Measurements from ENCODE around the gene ASB7. TPM values are rescaled to one million over a fixed set of nuclear protein-coding genes. Genes with fewer than 3 reads are reported as not detected.

Gene ASB7
- total RNA-seq, 2 donors from 2014 or later, result 14.3 to 16.2 TPM

- Histone ChIP-seq H3K27ac (ENCODE audit: low read depth, low read length) (no peak overlapping the region), H3K9me3 (ENCODE audit: control insufficient read depth, low read length) (no peaks in the 10 kb centered on the region), H3K36me3 (ENCODE audit: control insufficient read depth, insufficient read depth, low read length) (peaks cover 45% of the 10 kb centered on the region), H3K9ac (ENCODE audit: extremely low read depth, low read length, poor library complexity, severe bottlenecking) (no peak overlapping the region), H3K27me3 (ENCODE audit: control insufficient read depth, insufficient read depth, low read length, poor library complexity, severe bottlenecking) (no peaks in the 10 kb centered on the region), H3K4me3 (ENCODE audit: low read length) (no peak overlapping the region), H3K4me1 (ENCODE audit: control insufficient read depth, insufficient read depth, low read length) (no peaks in the 10 kb centered on the region)
- no peak for TF ChIP-seq CTCF (conservative IDR thresholded peaks at IDR 0.05)
- no peak overlapping the region for H3K4me3 Mint-ChIP-seq
- no peaks in the 10 kb centered on the region for H3K9me3 Mint-ChIP-seq
- peaks cover 57% of the 10 kb centered on the region for H3K36me3 Mint-ChIP-seq (ENCODE audit: low read depth)
- no peak overlapping the region for H3K27ac Mint-ChIP-seq
- H3K4me1 Mint-ChIP-seq, result no peaks in the 10 kb centered on the region
- 92 to 100% methylated on average over 2 of the region's 2 CpGs for WGBS, 2 experiments (ENCODE audit: insufficient coverage in 1 of 2, insufficient read length in 1 of 2)
- DNase-seq, result no peak
- H3K27me3 Mint-ChIP-seq (ENCODE audit: insufficient read depth), result no peaks in the 10 kb centered on the region
Observed at GRCh38 chr15:100616700-100617099, 14.3 kb downstream of the ASB7 start.

DNA sequence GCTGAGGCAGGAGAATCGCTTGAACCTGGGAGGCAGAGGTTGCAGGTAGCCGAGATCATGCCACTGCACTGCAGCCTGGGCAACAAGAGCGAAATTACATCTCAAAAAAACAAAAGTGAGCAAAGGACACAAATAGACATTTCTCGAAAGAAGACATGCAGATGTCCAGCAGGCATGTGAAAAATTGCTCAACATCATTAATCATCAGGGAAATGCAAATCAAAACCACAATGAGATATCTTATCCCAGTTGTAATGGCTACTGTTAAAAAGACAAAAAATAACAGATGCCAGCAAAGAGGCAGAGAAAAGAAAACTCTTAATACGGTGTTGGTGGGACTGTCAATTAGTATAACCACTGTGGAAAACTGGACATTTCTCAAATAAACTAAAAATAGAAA, 20.9 kb downstream of the ASB7 start:
- Histone ChIP-seq H3K9me3 (ENCODE audit: control insufficient read depth, low read length) (no peaks in the 10 kb centered on the region), H3K4me1 (ENCODE audit: control insufficient read depth, insufficient read depth, low read length) (no peaks in the 10 kb centered on the region), H3K4me3 (ENCODE audit: low read length) (no peak overlapping the region), H3K27me3 (ENCODE audit: control insufficient read depth, insufficient read depth, low read length, poor library complexity, severe bottlenecking) (no peaks in the 10 kb centered on the region), H3K27ac (ENCODE audit: low read depth, low read length) (no peak overlapping the region), H3K36me3 (ENCODE audit: control insufficient read depth, insufficient read depth, low read length) (peaks cover 21% of the 10 kb centered on the region), H3K9ac (ENCODE audit: extremely low read depth, low read length, poor library complexity, severe bottlenecking) (no peak overlapping the region)
- DNase-seq, result no peak
- peaks cover 7% of the 10 kb centered on the region for H3K9me3 Mint-ChIP-seq
- 95 to 100% methylated on average over 4 to 5 of the region's 5 CpGs for WGBS, 2 experiments (ENCODE audit: insufficient coverage in 1 of 2, insufficient read length in 1 of 2)
- no peaks in the 10 kb centered on the region for H3K27me3 Mint-ChIP-seq (ENCODE audit: insufficient read depth)
- H3K27ac Mint-ChIP-seq, result no peak overlapping the region
- no peaks in the 10 kb centered on the region for H3K4me1 Mint-ChIP-seq
- TF ChIP-seq CTCF (conservative IDR thresholded peaks at IDR 0.05), result no peak
- no peak overlapping the region for H3K4me3 Mint-ChIP-seq
- H3K36me3 Mint-ChIP-seq (ENCODE audit: low read depth), result peaks cover 34% of the 10 kb centered on the region

GRCh38 chr15:100627789-100628395, 25.5 kb downstream of the ASB7 start:
- Mint-ChIP-seq H3K27me3 (ENCODE audit: insufficient read depth) (no peaks in the 10 kb centered on the region), H3K27ac (no peak overlapping the region), H3K4me3 (no peak overlapping the region), H3K9me3 (no peaks in the 10 kb centered on the region), H3K36me3 (ENCODE audit: low read depth) (peaks cover 30% of the 10 kb centered on the region), H3K4me1 (peaks cover 7% of the 10 kb centered on the region)
- Histone ChIP-seq H3K4me1 (ENCODE audit: control insufficient read depth, insufficient read depth, low read length) (no peaks in the 10 kb centered on the region), H3K27ac (ENCODE audit: low read depth, low read length) (no peak overlapping the region), H3K9ac (ENCODE audit: extremely low read depth, low read length, poor library complexity, severe bottlenecking) (no peak overlapping the region), H3K36me3 (ENCODE audit: control insufficient read depth, insufficient read depth, low read length) (peaks cover 42% of the 10 kb centered on the region), H3K27me3 (ENCODE audit: control insufficient read depth, insufficient read depth, low read length, poor library complexity, severe bottlenecking) (no peaks in the 10 kb centered on the region), H3K4me3 (ENCODE audit: low read length) (no peak overlapping the region), H3K9me3 (ENCODE audit: control insufficient read depth, low read length) (no peaks in the 10 kb centered on the region)
- peak; percentile 93 for TF ChIP-seq CTCF (conservative IDR thresholded peaks at IDR 0.05)
- 23 to 31% methylated on average over 4 of the region's 6 CpGs for WGBS, 2 experiments (ENCODE audit: insufficient coverage in 1 of 2, insufficient read length in 1 of 2)
- peak; percentile 86 for DNase-seq
